ENCODE results near the gene DOCK8.
"Not testable (repeated sequence)": the region's sequence is repeated elsewhere in the genome, so short reads cannot be mapped to it uniquely, and the experiment has no call there.

DNA sequence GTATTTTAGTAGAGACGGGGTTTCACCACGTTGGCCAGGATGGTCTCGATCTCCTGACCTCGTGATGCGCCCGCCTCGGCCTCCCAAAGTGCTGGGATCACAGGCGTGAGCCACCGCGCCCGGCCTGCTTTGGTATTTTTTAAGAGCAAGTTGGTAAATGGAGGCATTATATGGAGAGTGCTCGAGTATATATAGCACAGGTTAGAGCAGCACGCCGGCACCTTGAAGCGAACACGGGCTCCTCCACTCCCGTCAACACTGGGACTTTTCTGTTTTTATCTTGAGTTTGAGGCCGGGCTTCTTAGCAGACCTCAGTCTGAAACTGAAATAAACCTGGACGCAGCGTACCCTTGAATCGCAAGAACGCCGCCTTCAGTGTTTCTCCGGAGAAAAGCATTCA, 764 bp upstream of the DOCK8 start:
- TF ChIP-seq SP1 (IDR thresholded peaks at IDR 0.05); NFRKB (IDR thresholded peaks at IDR 0.05); FOXM1 (IDR thresholded peaks at IDR 0.05; ENCODE audit: borderline replicate concordance): not testable (repeated sequence)
